PC-9 (cell line): ENCODE measurements around the gene DOCK7.
A peak's percentile ranks its signal among the peaks of the same experiment; 100 is the strongest.

Source experiments
- EZH2 ChIP-seq: fragments of 200-600 bp; sonication (generic); IDR thresholded peaks from 2 replicates; pipeline ENCODE4 v1.8.0; 2017; ENCODE audit warnings: antibody characterized with exemption, low read depth
- TF ChIP-seq, protein P1 (sequence below): fragments of 200-600 bp; sonication (generic); conservative IDR thresholded peaks from 2 replicates; pipeline ENCODE4 v1.6.1; 2017; ENCODE audit warnings: mixed run types, antibody characterized with exemption, mild to moderate bottlenecking, moderate library complexity

DNA sequence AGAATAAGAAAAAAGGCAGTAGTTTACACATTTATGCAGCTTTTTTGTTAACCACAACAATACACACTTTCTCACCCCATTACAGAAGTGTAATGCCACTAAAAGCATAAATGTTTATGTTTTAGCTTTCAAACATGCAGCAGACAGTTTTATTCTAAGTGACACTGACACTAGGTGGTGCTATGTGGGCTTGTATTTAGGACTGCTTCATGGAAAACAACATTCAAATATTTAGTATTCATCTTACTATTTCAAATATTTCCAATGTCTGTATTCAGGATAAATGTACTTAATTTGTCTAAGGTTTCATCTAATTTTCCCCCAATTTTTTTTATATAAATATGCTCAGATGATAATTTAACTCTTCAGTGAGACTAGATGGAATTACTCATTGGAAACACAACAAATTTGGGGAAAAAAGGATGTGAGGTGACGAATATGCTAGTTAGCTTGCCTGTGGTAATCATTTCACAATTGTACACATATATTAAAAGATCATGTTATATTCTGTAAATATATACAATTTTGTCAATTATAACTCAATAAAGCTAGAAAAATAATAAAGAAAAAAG, 179.9 kb downstream of the DOCK7 start:
- TF ChIP-seq, protein P1, sequence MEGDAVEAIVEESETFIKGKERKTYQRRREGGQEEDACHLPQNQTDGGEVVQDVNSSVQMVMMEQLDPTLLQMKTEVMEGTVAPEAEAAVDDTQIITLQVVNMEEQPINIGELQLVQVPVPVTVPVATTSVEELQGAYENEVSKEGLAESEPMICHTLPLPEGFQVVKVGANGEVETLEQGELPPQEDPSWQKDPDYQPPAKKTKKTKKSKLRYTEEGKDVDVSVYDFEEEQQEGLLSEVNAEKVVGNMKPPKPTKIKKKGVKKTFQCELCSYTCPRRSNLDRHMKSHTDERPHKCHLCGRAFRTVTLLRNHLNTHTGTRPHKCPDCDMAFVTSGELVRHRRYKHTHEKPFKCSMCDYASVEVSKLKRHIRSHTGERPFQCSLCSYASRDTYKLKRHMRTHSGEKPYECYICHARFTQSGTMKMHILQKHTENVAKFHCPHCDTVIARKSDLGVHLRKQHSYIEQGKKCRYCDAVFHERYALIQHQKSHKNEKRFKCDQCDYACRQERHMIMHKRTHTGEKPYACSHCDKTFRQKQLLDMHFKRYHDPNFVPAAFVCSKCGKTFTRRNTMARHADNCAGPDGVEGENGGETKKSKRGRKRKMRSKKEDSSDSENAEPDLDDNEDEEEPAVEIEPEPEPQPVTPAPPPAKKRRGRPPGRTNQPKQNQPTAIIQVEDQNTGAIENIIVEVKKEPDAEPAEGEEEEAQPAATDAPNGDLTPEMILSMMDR: peak; percentile 70
- no peak for TF ChIP-seq EZH2
